Ovary (tissue), 3 donors: Measurements from ENCODE around the gene SCD.

Experiments used
- CTCF ChIP-seq, 3 donors: fragments of 450-650 bp in 2 of 3; fragments of 200-600 bp in 1 of 3; IDR thresholded peaks; one replicate each; pipeline versions ENCODE4 v1.5.1 to v1.8.0; 2016 to 2022; ENCODE audit warnings: antibody characterized with exemption in 3 of 3, mild to moderate bottlenecking in 1 of 3
- POLR2A ChIP-seq: fragments of 450-650 bp; IDR thresholded peaks from one replicate; pipeline ENCODE4 v1.6.1; 2017; ENCODE audit warnings: antibody characterized with exemption, mild to moderate bottlenecking, moderate library complexity
- donor health status: DM: no; HTN: no; CAD: no.

GRCh38 chr10:100333106-100333505 lies 13.9 kb upstream of the SCD start:
- TF ChIP-seq POLR2A (no peak), CTCF (IDR thresholded peaks at IDR 0.05) (no peak)
